Spinal cord (tissue), 10 donors: Measurements from ENCODE around the gene CTBS. TPM values are rescaled to one million over a fixed set of nuclear protein-coding genes. Genes with fewer than 3 reads are reported as not detected.

ENCODE experiments used
- DNase-seq, 6 donors: peaks; one replicate each; pipeline versions ENCODE4 v3.0.0 to v3.0.0-alpha.2; 2013 to 2015; ENCODE audit warnings: low spot score in 6 of 6, low read depth in 4 of 6
- H3K27ac ChIP-seq: one replicate; pipeline ENCODE4 v1.5.1; 2013; ENCODE audit warnings: low read depth, low read length, control low read depth
- H3K27me3 ChIP-seq: one replicate; pipeline ENCODE4 v1.6.1; 2013; ENCODE audit warnings: low read length; ENCODE audit not compliant: control insufficient read depth, insufficient read depth
- H3K36me3 ChIP-seq: one replicate; pipeline ENCODE4 v1.6.1; 2013; ENCODE audit warnings: low read length; ENCODE audit not compliant: control insufficient read depth, insufficient read depth
- H3K4me1 ChIP-seq: one replicate; pipeline ENCODE4 v1.6.1; 2013; ENCODE audit warnings: low read length; ENCODE audit not compliant: control insufficient read depth, insufficient read depth
- H3K4me3 ChIP-seq: one replicate; pipeline ENCODE4 v1.5.1; 2013; ENCODE audit warnings: low read depth, low read length, control low read depth
- H3K9me3 ChIP-seq: one replicate; pipeline ENCODE4 v1.6.1; 2013; ENCODE audit warnings: low read length; ENCODE audit not compliant: control insufficient read depth, insufficient read depth
- WGBS: methylation state at CpG from one replicate; pipeline ENCODE4 v1.1.5; 2013; ENCODE audit warnings: missing lambda C conversion rate; ENCODE audit not compliant: insufficient coverage; 5-methylcytosine and 5-hydroxymethylcytosine counted together
- polyA plus RNA-seq, 2 donors: library from polyadenylated mRNA; unstranded; fragments of 120-200 nt; gene quantifications; one replicate each; pipeline ENCODE4 v1.2.1, GENCODE V29; 2013; ENCODE audit not compliant: insufficient read length in 2 of 2
- total RNA-seq, 2 donors: library from RNA; depleted of rRNA in 1 of 2; stranded (reverse); fragments of 120-200 nt in 1 of 2; fragments of >200 nt in 1 of 2; gene quantifications; one replicate each; pipeline versions ENCODE4 v1.2.3 to v1.2.4, GENCODE V29; 2013 to 2014
- donor health status: healthy.

Gene CTBS
- total and polyA plus RNA-seq, 4 donors, result 4.8 to 10.2 (median 6.9) TPM

GRCh38 chr1:84570436-84571149, 3.6 kb downstream of the CTBS start:
- Histone ChIP-seq H3K27me3 (no peaks in the 10 kb centered on the region), H3K27ac (no peak overlapping the region)

GRCh38 chr1:84569216-84569615, 5.0 kb downstream of the CTBS start:
- no peaks in the 10 kb centered on the region for H3K27me3 ChIP-seq
- H3K4me1 ChIP-seq, result no peaks in the 10 kb centered on the region
- H3K36me3 ChIP-seq, result no peaks in the 10 kb centered on the region
- H3K9me3 ChIP-seq, result no peaks in the 10 kb centered on the region
- DNase-seq, result no peak
- H3K27ac ChIP-seq, result no peak overlapping the region
- no peak overlapping the region for H3K4me3 ChIP-seq

More at GRCh38 chr1:84570436-84571149, 3.6 kb downstream of the CTBS start:
- Histone ChIP-seq H3K9me3 (no peaks in the 10 kb centered on the region), H3K4me3 (no peak overlapping the region), H3K4me1 (no peaks in the 10 kb centered on the region), H3K36me3 (no peaks in the 10 kb centered on the region)
- no peak for DNase-seq
- 85% methylated on average over 5 of the region's 7 CpGs for WGBS

- no CpG with 5 or more reads among the region's 2 CpGs for WGBS
- H3K27me3 ChIP-seq, result no peaks in the 10 kb centered on the region
Observed at GRCh38 chr1:84550826-84551225, 23.4 kb downstream of the CTBS start.

GRCh38 chr1:84541679-84542078, 32.6 kb downstream of the CTBS start:
- Histone ChIP-seq H3K4me1 (no peaks in the 10 kb centered on the region), H3K36me3 (no peaks in the 10 kb centered on the region), H3K4me3 (no peak overlapping the region), H3K27me3 (no peaks in the 10 kb centered on the region), H3K9me3 (no peaks in the 10 kb centered on the region), H3K27ac (no peak overlapping the region)
- no peak for DNase-seq
- WGBS, result no CpG with 5 or more reads among the region's 4 CpGs

More at GRCh38 chr1:84550826-84551225, 23.4 kb downstream of the CTBS start:
- no peaks in the 10 kb centered on the region for H3K4me1 ChIP-seq
- H3K9me3 ChIP-seq, result no peaks in the 10 kb centered on the region
- no peak overlapping the region for H3K4me3 ChIP-seq
- no peak overlapping the region for H3K27ac ChIP-seq
- DNase-seq, result peak in 1 of 6 donors; percentile 53
- H3K36me3 ChIP-seq, result no peaks in the 10 kb centered on the region

GRCh38 chr1:84540759-84541158, 33.5 kb downstream of the CTBS start:
- H3K27me3 ChIP-seq, result no peaks in the 10 kb centered on the region
- H3K4me1 ChIP-seq, result no peaks in the 10 kb centered on the region
- WGBS, result no CpG with 5 or more reads among the region's 1 CpG
- no peak overlapping the region for H3K27ac ChIP-seq
- H3K36me3 ChIP-seq, result no peaks in the 10 kb centered on the region
- no peaks in the 10 kb centered on the region for H3K9me3 ChIP-seq
- no peak for DNase-seq
- no peak overlapping the region for H3K4me3 ChIP-seq

GRCh38 chr1:84539972-84540371, 34.3 kb downstream of the CTBS start:
- no CpG with 5 or more reads among the region's 3 CpGs for WGBS

GRCh38 chr1:84538599-84538998, 35.6 kb downstream of the CTBS start:
- H3K9me3 ChIP-seq, result no peaks in the 10 kb centered on the region
- H3K4me3 ChIP-seq, result no peak overlapping the region
- no peaks in the 10 kb centered on the region for H3K27me3 ChIP-seq
- H3K36me3 ChIP-seq, result no peaks in the 10 kb centered on the region
- DNase-seq, result no peak
- no peaks in the 10 kb centered on the region for H3K4me1 ChIP-seq
- no peak overlapping the region for H3K27ac ChIP-seq

More at GRCh38 chr1:84539972-84540371, 34.3 kb downstream of the CTBS start:
- H3K4me3 ChIP-seq, result no peak overlapping the region
- H3K9me3 ChIP-seq, result no peaks in the 10 kb centered on the region
- H3K27me3 ChIP-seq, result no peaks in the 10 kb centered on the region
- no peak overlapping the region for H3K27ac ChIP-seq
- H3K4me1 ChIP-seq, result no peaks in the 10 kb centered on the region
- DNase-seq, result no peak
- H3K36me3 ChIP-seq, result no peaks in the 10 kb centered on the region

GRCh38 chr1:84525779-84526178, 48.5 kb downstream of the CTBS start:
- no peak overlapping the region for H3K4me3 ChIP-seq
- no peak overlapping the region for H3K27ac ChIP-seq
- no peaks in the 10 kb centered on the region for H3K27me3 ChIP-seq
- DNase-seq, result peak in 4 of 6 donors; percentile 23 to 84 (median 58)
- no peaks in the 10 kb centered on the region for H3K9me3 ChIP-seq
- H3K36me3 ChIP-seq, result no peaks in the 10 kb centered on the region
- H3K4me1 ChIP-seq, result no peaks in the 10 kb centered on the region
- WGBS, result no CpG with 5 or more reads among the region's 1 CpG

GRCh38 chr1:84524590-84524989, 49.6 kb downstream of the CTBS start:
- no peak for DNase-seq
- no peaks in the 10 kb centered on the region for H3K36me3 ChIP-seq
- no peaks in the 10 kb centered on the region for H3K4me1 ChIP-seq
- no peaks in the 10 kb centered on the region for H3K9me3 ChIP-seq
- H3K27ac ChIP-seq, result no peak overlapping the region
- no peak overlapping the region for H3K4me3 ChIP-seq
- no peaks in the 10 kb centered on the region for H3K27me3 ChIP-seq

GRCh38 chr1:84510668-84511067, 63.6 kb downstream of the CTBS start:
- Histone ChIP-seq H3K36me3 (no peaks in the 10 kb centered on the region), H3K4me1 (no peaks in the 10 kb centered on the region), H3K9me3 (no peaks in the 10 kb centered on the region), H3K4me3 (no peak overlapping the region), H3K27me3 (no peaks in the 10 kb centered on the region), H3K27ac (no peak overlapping the region)
- WGBS, result no CpG with 5 or more reads among the region's 3 CpGs
- DNase-seq, result no peak
